ENCODE data around the gene RBM28.
A peak's percentile ranks its signal among the peaks of the same experiment; 100 is the strongest.

GRCh38 chr7:128387216-128388144 lies 43.8 kb upstream of the RBM28 start:
- TF ChIP-seq POLR2A (IDR thresholded peaks at IDR 0.05) = no peak
- TF ChIP-seq CTCF (IDR thresholded peaks at IDR 0.05) = peak; percentile 62 to 77 (median 64)
- TF ChIP-seq POLR2AphosphoS5 (IDR thresholded peaks at IDR 0.05) = no peak
